Omental fat pad (tissue), 4 donors: ENCODE data around the gene PZP. TPM values are rescaled to one million over a fixed set of nuclear protein-coding genes. Genes with fewer than 3 reads are reported as not detected.
"Not testable (repeated sequence)": the region's sequence is repeated elsewhere in the genome, so short reads cannot be mapped to it uniquely, and the experiment has no call there.

Experiments
- ATAC-seq: fragments of 150-250 bp; one replicate; pipeline ENCODE4 v1.9.1; 2016; ENCODE audit warnings: mild to moderate bottlenecking, moderate library complexity; ENCODE audit not compliant: low FRiP score
- DNase-seq: peaks from one replicate; pipeline ENCODE4 v3.0.0-alpha.2; 2019; ENCODE audit warnings: low spot score
- total RNA-seq, 4 donors: library from RNA; depleted of rRNA; stranded (reverse); fragments of >200 nt; gene quantifications; one replicate each; pipeline ENCODE4 v1.1.0, GENCODE V29; 2016
- TF ChIP-seq, protein P1 (sequence below), 3 donors: fragments of 450-650 bp; IDR thresholded peaks; one replicate each; pipeline ENCODE4 v1.5.1; 2016 to 2017; ENCODE audit warnings: antibody characterized with exemption in 3 of 3, mild to moderate bottlenecking in 3 of 3, moderate library complexity in 2 of 3

PZP gene
- total RNA-seq: 1 to 10 TPM in 1 of 4 donors, under 1 TPM in 1, not detected in 2; 0.12 to 1.6 TPM

DNA sequence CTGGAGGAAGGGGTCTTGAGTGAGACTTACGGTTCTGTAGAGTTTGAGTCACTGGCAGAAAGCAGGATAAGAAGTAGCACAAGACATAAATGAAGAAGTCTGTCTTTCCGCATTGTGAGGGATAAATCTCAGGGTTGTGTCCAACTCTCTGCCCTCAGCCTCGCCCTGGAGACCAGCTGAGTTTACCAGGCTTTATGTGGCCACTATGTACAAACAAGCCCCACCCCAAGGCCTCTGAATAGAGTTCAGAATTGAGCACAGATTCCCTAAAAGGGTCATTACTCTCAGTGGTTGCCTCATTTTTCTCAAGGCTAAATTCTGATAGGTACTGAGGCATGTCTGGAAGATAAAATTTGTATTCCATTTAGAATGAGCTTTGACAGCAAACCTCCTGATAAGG is at the start of gene PZP:
Gene PZP, minus strand, starts transcription at position 167 of the 400 bp plus-strand sequence. Its CDS starts 54 bp downstream, at position 113.
- ATAC-seq: no peak
- TF ChIP-seq, protein P1, sequence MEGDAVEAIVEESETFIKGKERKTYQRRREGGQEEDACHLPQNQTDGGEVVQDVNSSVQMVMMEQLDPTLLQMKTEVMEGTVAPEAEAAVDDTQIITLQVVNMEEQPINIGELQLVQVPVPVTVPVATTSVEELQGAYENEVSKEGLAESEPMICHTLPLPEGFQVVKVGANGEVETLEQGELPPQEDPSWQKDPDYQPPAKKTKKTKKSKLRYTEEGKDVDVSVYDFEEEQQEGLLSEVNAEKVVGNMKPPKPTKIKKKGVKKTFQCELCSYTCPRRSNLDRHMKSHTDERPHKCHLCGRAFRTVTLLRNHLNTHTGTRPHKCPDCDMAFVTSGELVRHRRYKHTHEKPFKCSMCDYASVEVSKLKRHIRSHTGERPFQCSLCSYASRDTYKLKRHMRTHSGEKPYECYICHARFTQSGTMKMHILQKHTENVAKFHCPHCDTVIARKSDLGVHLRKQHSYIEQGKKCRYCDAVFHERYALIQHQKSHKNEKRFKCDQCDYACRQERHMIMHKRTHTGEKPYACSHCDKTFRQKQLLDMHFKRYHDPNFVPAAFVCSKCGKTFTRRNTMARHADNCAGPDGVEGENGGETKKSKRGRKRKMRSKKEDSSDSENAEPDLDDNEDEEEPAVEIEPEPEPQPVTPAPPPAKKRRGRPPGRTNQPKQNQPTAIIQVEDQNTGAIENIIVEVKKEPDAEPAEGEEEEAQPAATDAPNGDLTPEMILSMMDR (IDR thresholded peaks at IDR 0.05): no peak
- no peak for DNase-seq

DNA sequence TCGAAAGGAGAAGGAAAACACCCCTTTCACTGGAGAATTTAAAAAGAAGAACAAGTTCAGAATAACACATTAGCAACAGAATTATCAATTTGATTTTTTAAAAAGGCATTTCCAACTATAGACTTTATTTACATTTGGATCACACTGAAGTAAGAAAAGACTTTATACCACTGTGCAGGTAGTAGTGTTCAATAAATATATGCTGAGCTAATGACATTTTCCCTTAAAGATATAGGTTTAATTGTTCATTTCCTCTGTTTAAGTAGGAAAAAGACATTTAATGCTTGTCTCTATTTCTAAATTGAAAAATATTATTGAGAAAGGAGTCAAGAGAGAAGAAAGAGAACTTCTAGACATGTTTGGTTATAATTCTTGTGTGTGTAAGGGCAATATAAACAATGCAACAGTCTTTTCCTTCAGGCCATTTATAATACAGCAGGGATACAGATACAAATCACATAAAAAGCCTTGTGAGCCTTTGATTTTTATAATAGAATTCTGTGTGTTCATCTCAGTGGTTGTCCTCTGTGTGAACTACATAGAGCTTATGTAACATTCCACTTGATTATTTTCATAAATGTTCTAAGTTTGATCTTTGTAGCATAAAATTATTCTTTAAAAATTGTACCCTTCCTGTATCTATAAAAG is 48.7 kb upstream of the PZP start:
- TF ChIP-seq, protein P1 (IDR thresholded peaks at IDR 0.05): no peak
- ATAC-seq: no peak
- no peak for DNase-seq

DNA sequence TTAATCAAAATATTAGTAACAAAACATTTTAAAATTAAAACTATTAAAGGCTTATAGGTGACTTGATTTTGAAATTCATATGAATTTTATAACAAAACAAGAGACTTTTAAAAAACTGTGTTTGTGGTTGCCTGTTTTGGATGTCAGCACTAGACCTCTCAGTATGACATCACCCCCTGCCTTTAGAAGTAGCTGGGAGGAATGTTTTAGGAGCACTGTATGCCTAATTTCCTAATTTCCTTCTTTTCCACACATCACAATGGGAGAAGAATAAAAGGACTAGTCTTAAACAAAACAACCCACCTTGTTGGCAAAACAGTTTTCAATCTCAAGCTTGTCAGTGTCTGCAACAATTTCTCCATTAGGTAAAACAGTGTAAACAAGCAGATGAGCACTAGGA is 48.1 kb upstream of the PZP start:
- ATAC-seq: no peak
- no peak for DNase-seq
- TF ChIP-seq, protein P1 (IDR thresholded peaks at IDR 0.05): no peak

DNA sequence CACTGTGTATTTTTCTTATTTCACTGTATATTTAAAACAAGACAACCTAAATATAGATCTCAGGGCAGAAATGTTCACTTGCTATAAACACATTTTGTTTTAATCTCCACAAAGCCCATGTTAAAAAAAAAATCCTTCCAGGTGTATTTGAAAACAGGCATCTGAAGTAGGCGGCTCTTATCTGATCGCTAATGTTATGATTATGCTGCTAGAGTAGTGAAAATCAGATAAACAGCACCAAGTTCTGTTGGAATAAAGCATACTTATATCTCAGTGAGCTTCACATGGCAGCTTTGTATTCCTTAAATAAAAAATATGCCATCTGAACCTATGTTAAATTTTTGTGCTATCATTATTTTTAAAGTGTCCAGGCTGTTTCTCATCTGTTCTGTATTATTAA is 47.6 kb upstream of the PZP start:
- TF ChIP-seq, protein P1 (IDR thresholded peaks at IDR 0.05): no peak
- DNase-seq (no peak), ATAC-seq (no peak)

DNA sequence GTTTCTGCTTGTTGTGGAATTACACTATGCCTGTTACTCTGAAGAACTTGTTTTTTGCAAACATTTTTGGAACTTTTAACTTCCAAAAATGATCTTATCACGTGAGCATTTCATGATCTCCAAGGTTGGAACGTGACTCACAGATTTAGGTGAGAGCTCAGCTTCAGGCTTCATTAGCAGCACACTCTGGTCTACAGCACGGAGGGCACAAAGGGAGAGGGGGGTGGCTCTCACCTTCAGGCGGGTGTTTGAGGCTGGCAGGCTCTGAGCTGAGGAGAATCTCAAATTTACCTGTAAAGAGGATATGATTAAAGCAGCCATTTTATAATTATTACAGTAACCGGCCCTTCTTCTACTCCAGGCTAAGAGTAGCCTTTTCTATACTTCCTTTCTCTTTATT is 45.3 kb upstream of the PZP start:
- TF ChIP-seq, protein P1 (IDR thresholded peaks at IDR 0.05): no peak
- ATAC-seq (no peak), DNase-seq (no peak)

DNA sequence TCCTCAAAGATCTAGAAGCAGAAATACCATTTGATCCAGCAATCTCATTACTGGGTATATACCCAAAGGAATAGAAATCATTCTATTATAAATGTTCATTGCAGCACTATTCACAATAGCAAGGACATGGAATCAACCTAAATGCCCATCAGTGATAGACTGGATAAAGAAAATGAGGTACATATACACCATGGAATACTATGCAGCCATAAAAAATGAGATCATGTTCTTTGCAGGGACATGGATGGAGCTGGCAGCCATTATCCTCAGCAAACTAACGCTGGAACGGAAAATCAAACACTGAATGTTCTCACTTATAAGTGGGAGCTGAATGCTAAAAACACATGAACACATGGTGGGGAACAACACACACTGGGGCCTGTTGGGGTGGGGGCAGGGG is 44.6 kb upstream of the PZP start:
- DNase-seq, ATAC-seq: not testable (repeated sequence)

DNA sequence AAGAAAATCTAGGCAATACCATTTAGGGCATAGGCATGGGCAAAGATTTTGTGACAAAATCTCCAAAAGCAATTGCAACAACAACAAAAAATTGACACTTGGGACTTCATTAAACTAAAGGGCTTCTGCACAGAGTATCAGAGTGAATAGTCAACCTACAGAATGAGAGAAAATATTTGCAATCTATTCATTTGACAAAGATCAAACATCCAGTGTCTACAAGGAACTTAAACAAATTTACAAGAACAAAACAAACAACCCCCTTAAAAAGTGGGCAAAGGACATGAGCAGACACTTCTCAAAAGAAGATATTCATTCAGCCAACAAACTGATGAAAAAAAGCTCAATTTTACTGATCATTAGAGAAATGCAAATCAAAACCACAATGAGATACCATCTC is 44.1 kb upstream of the PZP start:
- TF ChIP-seq, protein P1 (IDR thresholded peaks at IDR 0.05): no peak
- ATAC-seq: no peak
- no peak for DNase-seq
